ENCODE results near the gene TRIM2.

Gene TRIM2

GRCh38 chr4:153271820-153272219 is 67.6 kb downstream of the TRIM2 start:
- no peak overlapping the region for H3K4me3 ChIP-seq (ENCODE audit: low read depth, low read length)

- no peak overlapping the region for H3K4me3 ChIP-seq (ENCODE audit: low read depth, low read length)
Observed at GRCh38 chr4:153273751-153274150, 69.5 kb downstream of the TRIM2 start.

GRCh38 chr4:153274967-153275366 is 70.7 kb downstream of the TRIM2 start:
- no peak overlapping the region for H3K4me3 ChIP-seq (ENCODE audit: low read depth, low read length)

- H3K4me3 ChIP-seq (ENCODE audit: low read depth, low read length), result no peak overlapping the region
Observed at GRCh38 chr4:153275380-153276276, 71.4 kb downstream of the TRIM2 start.

- no peak overlapping the region for H3K4me3 ChIP-seq (ENCODE audit: low read depth, low read length)
Observed at GRCh38 chr4:153276971-153277370, 72.7 kb downstream of the TRIM2 start.

GRCh38 chr4:153281476-153281875 is 77.2 kb downstream of the TRIM2 start:
- H3K4me3 ChIP-seq (ENCODE audit: low read depth, low read length), result no peak overlapping the region

- no peak overlapping the region for H3K4me3 ChIP-seq (ENCODE audit: low read depth, low read length)
Observed at GRCh38 chr4:153282023-153282422, 77.8 kb downstream of the TRIM2 start.

GRCh38 chr4:153283260-153283659 is 79.0 kb downstream of the TRIM2 start:
- no peak overlapping the region for H3K4me3 ChIP-seq (ENCODE audit: low read depth, low read length)

GRCh38 chr4:153290134-153290533 is 85.9 kb downstream of the TRIM2 start:
- H3K4me3 ChIP-seq (ENCODE audit: low read depth, low read length), result no peak overlapping the region

GRCh38 chr4:153291562-153291961 is 87.3 kb downstream of the TRIM2 start:
- no peak overlapping the region for H3K4me3 ChIP-seq (ENCODE audit: low read depth, low read length)

GRCh38 chr4:153292897-153293741 is 88.9 kb downstream of the TRIM2 start:
- no peak overlapping the region for H3K4me3 ChIP-seq (ENCODE audit: low read depth, low read length)

GRCh38 chr4:153293742-153294057 is 89.5 kb downstream of the TRIM2 start:
- no peak overlapping the region for H3K4me3 ChIP-seq (ENCODE audit: low read depth, low read length)

- no peak overlapping the region for H3K4me3 ChIP-seq (ENCODE audit: low read depth, low read length)
Observed at GRCh38 chr4:153294631-153295030, 90.4 kb downstream of the TRIM2 start.

- H3K4me3 ChIP-seq (ENCODE audit: low read depth, low read length), result no peak overlapping the region
Observed at GRCh38 chr4:153295131-153295755, 91.0 kb downstream of the TRIM2 start.

- no peak overlapping the region for H3K4me3 ChIP-seq (ENCODE audit: low read depth, low read length)
Observed at GRCh38 chr4:153296040-153296823, 92.0 kb downstream of the TRIM2 start.

- H3K4me3 ChIP-seq (ENCODE audit: low read depth, low read length), result no peak overlapping the region
Observed at GRCh38 chr4:153297116-153297515, 92.9 kb downstream of the TRIM2 start.

- no peak overlapping the region for H3K4me3 ChIP-seq (ENCODE audit: low read depth, low read length)
Observed at GRCh38 chr4:153310793-153311192, 106.5 kb downstream of the TRIM2 start.

GRCh38 chr4:153314915-153315314 is 110.7 kb downstream of the TRIM2 start:
- no peak overlapping the region for H3K4me3 ChIP-seq (ENCODE audit: low read depth, low read length)

GRCh38 chr4:153318696-153319320 is 114.6 kb downstream of the TRIM2 start:
- H3K4me3 ChIP-seq (ENCODE audit: low read depth, low read length), result no peak overlapping the region

- H3K4me3 ChIP-seq (ENCODE audit: low read depth, low read length), result no peak overlapping the region
Observed at GRCh38 chr4:153322791-153323190, 118.5 kb downstream of the TRIM2 start.
